ENCODE data around the gene CA14. TPM values are rescaled to one million over a fixed set of nuclear protein-coding genes. Genes with fewer than 3 reads are reported as not detected.

Gene CA14
- total and polyA plus RNA-seq, 9 of the 15 experiments (the other 6 are each of a cell fraction or from before 2014, with no cell fraction given): 0.13 to 0.57 (median 0.26) TPM; not detected in 1

- TF ChIP-seq TEAD2 (tag; IDR thresholded peaks at IDR 0.05): no peak
- peak; percentile 96; the same call in 1 of the 2 replicates for TF ChIP-seq PHF8 (IDR thresholded peaks at IDR 0.05; ENCODE audit: borderline replicate concordance, low read length)
- no peak for TF ChIP-seq XRCC3 (IDR thresholded peaks at IDR 0.05)
- TF ChIP-seq FOXJ3 (CRISPR knock-in tag; IDR thresholded peaks at IDR 0.05): 0 out of 2 replicates have a peak, but pooled peaks have one; percentile 75
- no peak for TF ChIP-seq ID3 (CRISPR knock-in tag; IDR thresholded peaks at IDR 0.05)
- TF ChIP-seq ID3 (tag; IDR thresholded peaks at IDR 0.05): no peak
- TF ChIP-seq POLR2AphosphoS2 (IDR thresholded peaks at IDR 0.05; ENCODE audit: low read length): 0 out of 2 replicates have a peak, but pooled peaks have one; percentile 60
- TF ChIP-seq THRA (IDR thresholded peaks at IDR 0.05): no peak
- TF ChIP-seq HOMEZ (CRISPR knock-in tag; IDR thresholded peaks at IDR 0.05): no peak
- no peak for TF ChIP-seq POLR3A (IDR thresholded peaks at IDR 0.05; ENCODE audit: borderline replicate concordance, extremely low read depth, insufficient read depth, insufficient read length)
- TF ChIP-seq ZNF764 (CRISPR knock-in tag; IDR thresholded peaks at IDR 0.05; ENCODE audit: low read depth): no peak
- no peak for TF ChIP-seq ZNF707 (CRISPR knock-in tag; conservative IDR thresholded peaks at IDR 0.05)
- no peak for TF ChIP-seq SIRT6 (IDR thresholded peaks at IDR 0.05; ENCODE audit: low read depth, low read length)
- TF ChIP-seq MEIS2 (IDR thresholded peaks at IDR 0.05; ENCODE audit: partially characterized antibody): no peak
- TF ChIP-seq ZNF431 (CRISPR knock-in tag; IDR thresholded peaks at IDR 0.05): no peak
- TF ChIP-seq CBFA2T2 (conservative IDR thresholded peaks at IDR 0.05): no peak
- TF ChIP-seq ESRRB (CRISPR knock-in tag; IDR thresholded peaks at IDR 0.05; ENCODE audit: borderline replicate concordance): no peak
- TF ChIP-seq EWSR1 (IDR thresholded peaks at IDR 0.05; ENCODE audit: borderline replicate concordance, low read depth, partially characterized antibody): no peak
- no peak for TF ChIP-seq NR4A1 (CRISPR knock-in tag; IDR thresholded peaks at IDR 0.05)
- TF ChIP-seq NR4A1 (tag; IDR thresholded peaks at IDR 0.05): 0 out of 2 replicates have a peak, but pooled peaks have one; percentile 45
- no peak for TF ChIP-seq TCF7L2 (IDR thresholded peaks at IDR 0.05; ENCODE audit: low read depth, low read length)
- TF ChIP-seq PRMT5 (CRISPR knock-in tag; IDR thresholded peaks at IDR 0.05): no peak
- TF ChIP-seq U2AF2 (optimal IDR thresholded peaks at IDR 0.05; ENCODE audit: low read depth, low read length): no peak
- no peak for TF ChIP-seq NELFE (IDR thresholded peaks at IDR 0.05; ENCODE audit: insufficient read depth, insufficient read length)
- no peak for TF ChIP-seq DLX4 (CRISPR knock-in tag; IDR thresholded peaks at IDR 0.05)
- TF ChIP-seq TAF1 (IDR thresholded peaks at IDR 0.05; ENCODE audit: control insufficient read depth, extremely low read depth, insufficient read depth, low read length, severe bottlenecking): peak; percentile 93
Measured at GRCh38 chr1:150293433-150294253, 36.1 kb downstream of the CA14 start, which contains the start of gene MRPS21 (continued).

All from K562 (cell line).